Measurements from ENCODE around the gene ATP2C2. TPM values are rescaled to one million over a fixed set of nuclear protein-coding genes. Genes with fewer than 3 reads are reported as not detected.

ATP2C2 gene
- total and polyA plus RNA-seq, 9 of the 15 experiments (the other 6 are each of a cell fraction or from before 2014, with no cell fraction given) = 0.75 TPM; not detected in 8

DNA sequence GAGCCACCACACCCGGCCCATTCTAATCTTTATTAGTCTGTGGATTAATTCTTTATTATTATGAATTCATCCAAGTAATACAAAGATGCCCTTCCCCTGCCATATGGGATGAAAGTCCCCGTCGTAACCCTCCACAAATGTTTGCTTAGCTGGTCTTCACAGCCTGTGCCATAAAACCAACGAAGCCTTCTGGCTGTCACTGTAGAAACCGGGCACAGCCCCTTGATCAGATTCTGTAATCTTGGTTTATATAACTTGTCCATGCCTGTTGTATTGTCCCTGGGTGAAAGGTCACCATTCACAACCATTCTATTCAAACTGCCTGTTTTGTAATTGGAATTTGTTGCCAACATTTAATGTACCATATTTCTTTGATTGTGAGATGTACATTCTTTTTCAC, 66.5 kb downstream of the ATP2C2 start:
- no peaks in the 10 kb centered on the region for H3K4me1 ChIP-seq (replicated peaks in 1 of 2; ENCODE audit: control insufficient read depth in 2 of 2, insufficient read depth in 2 of 2, low read length in 2 of 2)
- CTCF ChIA-PET (ENCODE audit: low intra/inter-chr PET ratio) = no interaction called here
- H2AFZ ChIP-seq (ENCODE audit: low read depth, low read length) = no peak overlapping the region
- FAIRE-seq (no peak), DNase-seq (ENCODE audit: extremely low read depth in 1 of 4, low spot score in 3 of 4) (no peak), ATAC-seq (no peak)
- H3K9me3 ChIP-seq (replicated peaks; ENCODE audit: control insufficient read depth, insufficient read depth, low read depth, low read length) = no peaks in the 10 kb centered on the region
- TF ChIP-seq, protein P1, sequence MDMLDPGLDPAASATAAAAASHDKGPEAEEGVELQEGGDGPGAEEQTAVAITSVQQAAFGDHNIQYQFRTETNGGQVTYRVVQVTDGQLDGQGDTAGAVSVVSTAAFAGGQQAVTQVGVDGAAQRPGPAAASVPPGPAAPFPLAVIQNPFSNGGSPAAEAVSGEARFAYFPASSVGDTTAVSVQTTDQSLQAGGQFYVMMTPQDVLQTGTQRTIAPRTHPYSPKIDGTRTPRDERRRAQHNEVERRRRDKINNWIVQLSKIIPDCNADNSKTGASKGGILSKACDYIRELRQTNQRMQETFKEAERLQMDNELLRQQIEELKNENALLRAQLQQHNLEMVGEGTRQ (CRISPR knock-in tag; IDR thresholded peaks at IDR 0.05) = no peak
- TF ChIP-seq RBM34 (IDR thresholded peaks at IDR 0.05; ENCODE audit: borderline replicate concordance, insufficient read depth, low read length) (no peak), RAD51 (IDR thresholded peaks at IDR 0.05; ENCODE audit: borderline replicate concordance, low read depth) (no peak), SRSF9 (IDR thresholded peaks at IDR 0.05; ENCODE audit: borderline replicate concordance, low read depth, low read length) (no peak), MCM5 (IDR thresholded peaks at IDR 0.05; ENCODE audit: low read depth) (no peak), MYNN (IDR thresholded peaks at IDR 0.05) (no peak), MYNN (CRISPR knock-in tag; IDR thresholded peaks at IDR 0.05) (no peak), PPARD (CRISPR knock-in tag; IDR thresholded peaks at IDR 0.05) (no peak), L3MBTL2 (IDR thresholded peaks at IDR 0.05) (no peak), PML (IDR thresholded peaks at IDR 0.05; ENCODE audit: low read length) (no peak), TCF3 (CRISPR knock-in tag; IDR thresholded peaks at IDR 0.05) (no peak), MCM7 (IDR thresholded peaks at IDR 0.05) (no peak), ESRRA (IDR thresholded peaks at IDR 0.05; ENCODE audit: borderline replicate concordance, low read depth) (no peak), BRF1 (IDR thresholded peaks at IDR 0.05; ENCODE audit: borderline replicate concordance, extremely low read depth, insufficient read length) (no peak), ZNF444 (CRISPR knock-in tag; IDR thresholded peaks at IDR 0.05) (no peak), E2F3 (CRISPR knock-in tag; IDR thresholded peaks at IDR 0.05) (no peak), NEUROD1 (IDR thresholded peaks at IDR 0.05; ENCODE audit: borderline replicate concordance, low read depth, low read length, partially characterized antibody) (no peak), GTF2F1 (IDR thresholded peaks at IDR 0.05; ENCODE audit: low read depth, low read length) (no peak)
- TF ChIP-seq, protein P2, sequence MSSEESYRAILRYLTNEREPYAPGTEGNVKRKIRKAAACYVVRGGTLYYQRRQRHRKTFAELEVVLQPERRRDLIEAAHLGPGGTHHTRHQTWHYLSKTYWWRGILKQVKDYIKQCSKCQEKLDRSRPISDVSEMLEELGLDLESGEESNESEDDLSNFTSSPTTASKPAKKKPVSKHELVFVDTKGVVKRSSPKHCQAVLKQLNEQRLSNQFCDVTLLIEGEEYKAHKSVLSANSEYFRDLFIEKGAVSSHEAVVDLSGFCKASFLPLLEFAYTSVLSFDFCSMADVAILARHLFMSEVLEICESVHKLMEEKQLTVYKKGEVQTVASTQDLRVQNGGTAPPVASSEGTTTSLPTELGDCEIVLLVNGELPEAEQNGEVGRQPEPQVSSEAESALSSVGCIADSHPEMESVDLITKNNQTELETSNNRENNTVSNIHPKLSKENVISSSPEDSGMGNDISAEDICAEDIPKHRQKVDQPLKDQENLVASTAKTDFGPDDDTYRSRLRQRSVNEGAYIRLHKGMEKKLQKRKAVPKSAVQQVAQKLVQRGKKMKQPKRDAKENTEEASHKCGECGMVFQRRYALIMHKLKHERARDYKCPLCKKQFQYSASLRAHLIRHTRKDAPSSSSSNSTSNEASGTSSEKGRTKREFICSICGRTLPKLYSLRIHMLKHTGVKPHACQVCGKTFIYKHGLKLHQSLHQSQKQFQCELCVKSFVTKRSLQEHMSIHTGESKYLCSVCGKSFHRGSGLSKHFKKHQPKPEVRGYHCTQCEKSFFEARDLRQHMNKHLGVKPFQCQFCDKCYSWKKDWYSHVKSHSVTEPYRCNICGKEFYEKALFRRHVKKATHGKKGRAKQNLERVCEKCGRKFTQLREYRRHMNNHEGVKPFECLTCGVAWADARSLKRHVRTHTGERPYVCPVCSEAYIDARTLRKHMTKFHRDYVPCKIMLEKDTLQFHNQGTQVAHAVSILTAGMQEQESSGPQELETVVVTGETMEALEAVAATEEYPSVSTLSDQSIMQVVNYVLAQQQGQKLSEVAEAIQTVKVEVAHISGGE (CRISPR knock-in tag; IDR thresholded peaks at IDR 0.05) = no peak
- TF ChIP-seq, protein P3, sequence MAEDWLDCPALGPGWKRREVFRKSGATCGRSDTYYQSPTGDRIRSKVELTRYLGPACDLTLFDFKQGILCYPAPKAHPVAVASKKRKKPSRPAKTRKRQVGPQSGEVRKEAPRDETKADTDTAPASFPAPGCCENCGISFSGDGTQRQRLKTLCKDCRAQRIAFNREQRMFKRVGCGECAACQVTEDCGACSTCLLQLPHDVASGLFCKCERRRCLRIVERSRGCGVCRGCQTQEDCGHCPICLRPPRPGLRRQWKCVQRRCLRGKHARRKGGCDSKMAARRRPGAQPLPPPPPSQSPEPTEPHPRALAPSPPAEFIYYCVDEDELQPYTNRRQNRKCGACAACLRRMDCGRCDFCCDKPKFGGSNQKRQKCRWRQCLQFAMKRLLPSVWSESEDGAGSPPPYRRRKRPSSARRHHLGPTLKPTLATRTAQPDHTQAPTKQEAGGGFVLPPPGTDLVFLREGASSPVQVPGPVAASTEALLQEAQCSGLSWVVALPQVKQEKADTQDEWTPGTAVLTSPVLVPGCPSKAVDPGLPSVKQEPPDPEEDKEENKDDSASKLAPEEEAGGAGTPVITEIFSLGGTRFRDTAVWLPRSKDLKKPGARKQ (CRISPR knock-in tag; IDR thresholded peaks at IDR 0.05) = no peak
- in situ Hi-C loops (cut with MboI) (no loop called here), intact Hi-C loops (cut with micrococcal nuclease) (no loop called here)
- peaks cover 6% of the 10 kb centered on the region; the same call in 1 of the 2 replicates for H4K20me1 ChIP-seq (replicated peaks; ENCODE audit: control insufficient read depth, insufficient read depth, low read length)
- H3K79me2 ChIP-seq (ENCODE audit: control insufficient read depth, insufficient read depth, low read length) = no peaks in the 10 kb centered on the region
- H3K9ac ChIP-seq (ENCODE audit: insufficient read depth in 1 of 2, low read depth in 2 of 2, low read length in 2 of 2) = no peak overlapping the region
- H3K36me3 ChIP-seq (ENCODE audit: control insufficient read depth, insufficient read depth, low read length) = no peaks in the 10 kb centered on the region
- H3K4me3 ChIP-seq = no peak overlapping the region
- H3K27me3 ChIP-seq (ENCODE audit: control insufficient read depth in 2 of 2, insufficient read depth in 2 of 2, low read length in 2 of 2) = peaks cover 49 to 76% of the 10 kb centered on the region in 2 experiments
- no TSS peak for BruUV-seq (replicated peaks)
- no peak overlapping the region for H3K27ac ChIP-seq (ENCODE audit: extremely low read depth, low read depth, low read length)
- POLR2A ChIA-PET = no interaction called here
- no peak overlapping the region for H3K4me2 ChIP-seq (ENCODE audit: insufficient read depth, low read length)
- no peaks in the 10 kb centered on the region for H3K9me1 ChIP-seq (ENCODE audit: control insufficient read depth, insufficient read depth, low read length)
- WGBS (ENCODE audit: insufficient coverage, low coverage, missing lambda C conversion rate) = under 1% methylated on average over 5 of the region's 5 CpGs

Data from K562 (cell line).